CD4-positive, alpha-beta T cell treated with Interleukin-6 for 4 hours (primary cell): ENCODE data around the gene ITGB5.
"Not testable (repeated sequence)": the region's sequence is repeated elsewhere in the genome, so short reads cannot be mapped to it uniquely, and the experiment has no call there.

Source experiments
- DNase-seq: peaks from one replicate; pipeline ENCODE4 v3.0.0-alpha.2; 2020; ENCODE audit warnings: mixed read lengths

Gene ITGB5

DNA sequence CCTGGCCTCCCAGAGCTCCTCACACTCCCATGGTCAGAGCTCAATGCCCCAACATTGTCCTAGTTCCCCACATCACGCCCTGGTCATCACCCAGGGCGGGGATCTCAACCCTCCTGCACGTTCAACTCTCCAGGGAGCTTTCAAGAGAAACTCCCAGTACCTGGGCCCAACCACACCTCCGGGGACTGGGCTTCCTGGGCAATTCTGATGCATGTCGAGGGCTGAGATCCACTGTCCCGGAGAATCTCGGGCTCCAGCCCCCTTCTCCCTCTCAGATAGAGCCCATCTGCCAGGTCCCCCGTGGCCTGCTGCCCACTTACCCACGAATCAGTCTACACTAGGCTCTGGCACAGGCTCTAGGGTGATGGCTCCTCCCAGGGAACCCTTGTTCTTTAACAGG is 117.7 kb downstream of the ITGB5 start:
- DNase-seq: no peak

DNA sequence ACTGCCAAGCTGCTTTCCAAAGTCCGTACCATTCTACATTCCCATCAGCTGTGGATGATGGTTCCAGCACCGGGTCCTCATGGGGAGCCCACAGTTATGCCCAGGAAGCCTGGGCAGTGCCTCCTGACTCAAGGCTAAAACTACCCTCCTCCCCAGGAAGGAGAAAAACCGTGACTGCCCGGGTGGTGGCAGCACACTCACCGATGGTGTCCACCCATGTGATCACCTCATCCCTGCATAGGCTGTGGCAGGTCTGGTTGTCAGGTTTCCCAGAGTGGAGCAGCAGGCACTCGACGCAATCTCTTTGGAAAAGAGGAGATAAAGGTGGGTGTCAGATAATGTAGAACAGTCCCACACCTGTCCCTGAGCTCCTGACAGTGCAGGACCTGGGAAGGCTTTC is 118.4 kb downstream of the ITGB5 start:
- DNase-seq: no peak

DNA sequence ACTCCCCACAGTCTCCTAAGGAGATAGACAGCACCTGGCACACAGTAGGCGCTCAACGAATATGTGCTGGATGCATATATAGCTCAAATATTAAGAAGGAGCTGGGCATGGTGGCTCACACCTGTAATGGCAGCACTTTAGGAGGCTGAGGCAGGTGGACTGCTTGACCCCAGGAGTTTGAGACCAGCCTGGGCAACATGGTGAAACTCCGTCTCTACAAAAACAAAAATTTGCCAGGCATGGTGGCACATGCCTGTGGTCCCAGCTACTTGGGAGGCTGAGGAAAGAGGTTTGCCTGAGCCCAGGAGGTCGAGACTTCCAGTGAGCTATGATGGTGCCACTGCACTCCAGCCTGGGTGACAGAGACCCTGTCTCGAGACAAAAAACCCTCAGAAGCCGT is 119.5 kb downstream of the ITGB5 start:
- no peak for DNase-seq

DNA sequence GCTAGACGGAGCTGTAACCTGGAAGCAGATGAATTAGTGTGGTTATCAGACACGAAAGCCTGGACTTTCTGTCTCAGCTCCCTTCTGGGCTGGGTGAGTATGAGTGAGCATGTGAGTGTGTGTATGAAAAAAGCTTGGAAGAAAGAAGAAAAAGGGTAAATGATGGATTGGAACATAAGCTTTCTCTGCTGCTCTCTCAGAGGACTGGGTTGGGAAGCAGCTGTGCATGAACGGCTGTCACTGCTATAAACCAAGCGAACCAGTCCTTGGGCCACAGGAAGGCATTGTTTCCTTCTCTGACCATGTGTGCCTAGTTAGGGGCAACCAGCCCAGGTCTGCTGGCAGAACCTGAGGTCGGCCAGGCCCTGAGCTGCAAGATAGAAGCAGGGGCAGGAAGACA is 119.9 kb downstream of the ITGB5 start:
- no peak for DNase-seq

DNA sequence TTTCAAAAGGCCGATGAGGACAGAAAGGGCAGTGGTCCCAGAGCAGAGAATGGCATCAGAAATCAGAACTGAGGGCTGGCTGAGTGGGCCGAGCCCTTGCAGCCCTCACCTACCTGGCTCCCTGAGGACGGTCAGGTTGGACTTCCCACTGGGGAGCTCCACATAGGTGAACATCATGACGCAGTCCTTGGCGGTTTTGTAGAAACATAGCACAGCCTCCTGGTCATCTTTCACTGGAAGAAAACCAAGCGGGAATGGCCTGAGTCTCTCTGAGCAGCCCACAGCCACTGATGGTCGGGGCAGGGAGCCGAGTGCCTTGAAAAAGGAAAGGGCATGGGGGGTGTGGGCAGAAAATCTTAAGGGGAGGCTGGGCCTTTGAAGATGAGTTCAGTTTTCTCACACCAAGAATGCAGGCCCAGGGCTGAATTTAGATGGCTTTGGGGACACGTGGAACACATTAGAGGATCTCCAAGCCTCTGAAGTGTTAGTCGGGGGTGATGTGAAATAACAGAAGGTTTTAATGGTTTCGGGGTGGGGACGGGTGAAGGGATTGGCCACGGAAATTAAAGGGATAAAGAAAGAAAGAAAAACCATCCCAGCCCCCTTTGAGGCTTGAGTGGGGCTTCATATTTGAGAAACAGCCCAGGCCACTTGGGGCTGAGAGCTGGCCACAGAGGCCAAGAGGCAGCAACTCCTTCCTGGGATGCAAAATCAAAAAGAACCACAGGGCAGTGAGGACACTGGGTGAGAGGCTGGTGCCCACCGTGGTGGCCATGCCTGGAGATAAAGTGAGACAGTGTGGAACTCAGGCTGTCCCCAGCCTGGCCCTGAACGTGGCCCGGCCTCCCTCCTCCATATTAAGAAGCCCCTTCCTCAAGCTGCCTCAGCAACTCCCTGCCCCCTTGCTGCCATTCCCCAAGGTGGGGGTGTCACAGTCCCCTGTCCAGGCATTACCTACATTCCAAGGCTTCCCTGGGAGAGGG is 120.8 kb downstream of the ITGB5 start:
- no peak for DNase-seq

DNA sequence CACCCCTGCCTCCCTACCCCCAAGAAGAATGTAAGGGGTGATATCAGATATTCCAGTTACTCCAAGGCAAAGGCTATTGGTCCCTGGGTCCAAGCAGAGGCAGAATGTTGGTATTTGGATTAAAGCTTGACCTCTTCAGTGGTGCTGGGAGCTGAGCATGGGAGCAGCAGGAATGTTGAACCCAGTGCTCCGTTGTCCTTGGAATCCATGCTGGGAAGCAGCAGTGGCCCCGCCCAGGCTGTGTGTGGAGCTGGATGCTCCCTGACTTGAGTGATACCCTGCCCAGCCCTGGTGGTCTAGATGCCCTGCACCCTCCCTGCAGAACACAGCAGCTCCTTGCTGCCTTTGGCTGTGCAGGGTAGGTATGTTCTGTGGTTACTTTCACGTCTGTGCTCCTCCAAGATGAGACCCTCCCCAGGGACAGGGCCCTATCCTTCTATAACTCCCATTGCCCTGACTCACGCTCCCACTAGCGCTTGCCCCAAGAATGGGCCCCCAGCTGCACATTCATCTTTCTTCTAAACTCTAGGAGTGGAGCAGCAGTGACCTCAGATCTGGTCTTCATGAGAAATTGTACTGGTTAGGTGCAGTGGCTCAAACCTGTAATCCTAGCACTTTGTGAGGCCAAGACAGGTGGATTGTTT is 121.8 kb downstream of the ITGB5 start:
- no peak for DNase-seq

DNA sequence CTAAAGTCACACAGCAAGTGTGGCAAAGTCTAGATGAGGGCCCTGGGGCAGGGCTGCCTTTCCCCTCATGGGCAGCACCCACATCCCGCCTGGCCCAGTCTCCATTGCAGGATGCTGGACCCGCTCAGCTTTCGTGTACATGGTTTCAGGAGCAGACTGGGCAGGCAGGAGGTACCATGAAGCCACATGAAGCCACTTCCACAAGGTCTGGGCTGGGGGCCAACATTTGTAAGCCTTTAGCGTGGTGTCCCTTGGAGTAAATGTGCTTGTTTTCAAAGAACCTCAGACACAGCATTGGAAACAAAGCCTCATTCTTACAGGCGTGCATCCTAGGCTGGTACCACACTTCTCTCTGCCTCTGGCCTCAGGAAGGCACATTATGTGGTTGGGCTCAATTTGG is 122.4 kb downstream of the ITGB5 start:
- no peak for DNase-seq

DNA sequence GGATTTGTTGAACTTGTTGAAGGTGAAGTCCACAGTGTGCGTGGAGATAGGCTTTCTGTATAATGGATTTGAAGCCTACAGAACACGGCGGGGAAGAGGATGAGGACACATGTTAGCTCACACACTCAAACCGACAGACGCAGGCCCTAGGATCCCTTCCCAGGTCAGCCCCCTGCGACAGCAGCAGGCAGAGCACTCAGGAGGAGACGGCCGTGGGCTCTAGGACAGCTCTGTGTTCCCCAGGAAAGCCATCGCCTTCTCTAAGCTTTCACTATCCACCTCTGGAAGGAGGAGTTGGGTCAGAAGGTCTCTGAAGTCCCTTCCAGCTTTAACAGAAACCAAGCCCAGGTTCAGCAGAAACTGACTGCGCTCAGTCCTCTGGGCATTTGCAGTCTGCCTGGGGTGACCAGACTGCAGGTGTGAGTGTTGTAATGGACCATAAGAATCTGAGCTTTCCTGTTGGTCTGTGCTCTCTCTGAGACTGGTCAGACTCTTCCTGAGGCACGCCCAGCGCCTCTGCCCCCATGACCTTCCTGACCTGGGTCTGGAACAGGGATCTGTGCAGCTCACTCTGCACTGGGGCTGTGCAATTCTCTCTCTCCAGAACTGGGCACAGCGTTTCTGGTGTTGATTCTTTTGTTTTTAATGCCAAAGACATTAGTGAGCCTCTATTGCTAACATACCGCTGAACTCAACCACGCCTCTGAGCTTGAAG is 123.4 kb downstream of the ITGB5 start:
- no peak for DNase-seq

DNA sequence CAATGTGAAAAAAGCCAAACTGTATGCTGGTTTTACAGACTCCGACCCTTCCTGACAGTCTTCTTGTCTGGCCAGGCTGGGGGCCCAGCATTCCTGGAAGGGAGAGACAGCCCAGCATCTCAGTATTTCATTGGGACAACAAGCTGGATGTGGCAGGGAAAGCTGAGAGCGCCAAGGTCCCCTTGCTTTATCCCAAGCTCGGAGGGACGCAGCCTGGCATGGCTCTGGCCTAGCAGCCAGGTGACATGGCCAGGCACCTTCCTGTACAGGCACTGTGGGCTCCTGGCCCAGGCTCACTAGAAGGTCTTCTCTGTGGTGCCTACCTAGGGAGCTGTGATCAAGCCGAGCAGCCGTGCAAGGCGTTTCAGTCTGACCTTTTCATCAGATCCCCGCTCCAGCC is 124.0 kb downstream of the ITGB5 start:
- no peak for DNase-seq

DNA sequence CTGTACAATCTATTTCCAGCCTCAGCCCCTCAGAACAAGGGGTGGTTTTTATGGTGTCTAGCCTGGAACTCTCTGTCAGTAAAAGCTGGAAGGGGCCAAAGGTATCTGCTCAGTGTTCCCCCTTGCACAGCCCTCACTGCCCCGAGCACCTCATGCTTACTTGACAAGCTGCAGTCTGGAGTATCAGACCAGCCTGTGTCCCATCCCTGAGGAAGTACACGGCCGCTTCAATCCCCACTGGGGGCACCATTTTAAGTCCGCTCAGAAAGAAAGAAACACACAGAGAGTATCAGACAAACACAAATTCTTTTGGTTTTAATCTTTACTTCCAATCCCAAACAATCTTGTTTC is 124.5 kb downstream of the ITGB5 start:
- DNase-seq: no peak

DNA sequence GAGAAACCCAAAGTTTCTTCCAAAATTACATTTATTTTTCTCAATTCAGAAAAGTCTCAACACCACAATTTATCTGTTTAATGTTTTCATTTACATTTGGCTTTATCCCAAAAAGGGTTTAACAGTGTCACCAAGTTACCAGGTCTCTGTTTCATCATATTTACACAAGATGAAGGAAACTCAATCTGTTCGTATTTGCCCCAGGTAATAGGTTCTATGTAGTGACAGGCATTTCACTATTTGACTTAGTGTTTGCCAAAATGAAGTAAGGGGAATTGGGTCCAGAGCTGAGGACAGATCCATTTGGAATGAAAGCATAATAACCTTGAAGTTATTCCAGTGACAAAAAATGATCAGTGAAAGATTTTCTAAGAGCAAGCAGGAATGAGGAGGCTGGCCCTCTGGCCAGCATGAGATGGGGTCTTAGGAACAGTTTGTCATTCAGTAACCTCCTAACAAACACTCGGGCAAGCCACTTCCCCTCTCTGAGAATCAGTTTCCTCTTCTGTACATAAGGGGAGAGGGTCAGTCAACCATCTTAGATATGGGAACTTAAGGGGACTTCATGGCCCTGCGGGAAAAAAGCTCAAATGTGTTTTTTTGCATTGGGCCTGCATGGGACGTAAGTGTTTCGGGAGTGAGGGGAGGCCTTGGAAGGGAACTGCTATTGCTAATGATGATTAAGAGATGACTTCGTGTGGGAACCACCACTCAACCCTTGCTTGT is 125.1 kb downstream of the ITGB5 start:
- DNase-seq: no peak

DNA sequence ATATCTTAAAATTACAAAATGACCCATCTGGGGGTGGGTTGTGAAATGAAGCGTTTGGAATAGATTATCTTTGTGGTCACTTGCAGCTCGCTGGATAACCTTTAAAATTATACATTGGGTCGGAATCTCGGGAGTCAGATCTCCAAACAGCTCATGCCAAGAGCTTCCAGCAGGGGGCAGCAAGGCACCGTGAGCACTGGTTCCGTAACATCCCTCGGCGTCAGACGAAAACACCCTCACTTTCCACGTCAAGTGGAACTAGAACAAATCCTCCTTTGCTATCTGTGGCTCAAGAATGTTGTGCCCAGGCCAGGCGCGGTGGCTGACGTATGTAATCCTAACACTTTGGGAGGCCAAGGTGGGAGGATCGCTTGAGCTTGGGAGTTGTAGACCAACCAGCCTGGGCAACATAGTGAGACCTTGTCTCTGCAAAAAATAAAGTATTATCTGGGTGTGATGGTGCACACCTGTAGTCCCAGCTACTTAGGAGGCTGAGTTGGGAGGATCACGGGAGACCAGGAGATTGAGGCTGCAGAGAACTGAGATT is 125.8 kb downstream of the ITGB5 start:
- peak; percentile 82 for DNase-seq

DNA sequence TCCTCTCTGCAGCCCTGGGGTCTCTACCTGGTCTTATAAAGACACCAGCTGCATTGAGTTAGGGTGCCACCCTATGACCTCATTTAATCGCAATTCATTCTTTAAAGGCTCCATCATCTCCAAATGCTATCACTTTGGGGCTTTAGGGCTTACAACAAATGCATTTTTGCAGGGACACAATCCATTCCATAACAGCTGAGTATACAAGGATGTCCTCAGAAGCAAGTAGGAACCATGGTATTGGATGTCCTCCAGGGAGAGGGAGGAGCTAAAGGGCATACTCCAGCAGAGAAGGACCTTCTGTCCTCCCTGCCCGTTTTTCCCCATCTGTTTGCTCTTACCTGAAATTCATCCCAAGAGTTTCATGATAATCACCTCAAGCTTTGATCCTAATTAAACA is 126.6 kb downstream of the ITGB5 start:
- DNase-seq: no peak

DNA sequence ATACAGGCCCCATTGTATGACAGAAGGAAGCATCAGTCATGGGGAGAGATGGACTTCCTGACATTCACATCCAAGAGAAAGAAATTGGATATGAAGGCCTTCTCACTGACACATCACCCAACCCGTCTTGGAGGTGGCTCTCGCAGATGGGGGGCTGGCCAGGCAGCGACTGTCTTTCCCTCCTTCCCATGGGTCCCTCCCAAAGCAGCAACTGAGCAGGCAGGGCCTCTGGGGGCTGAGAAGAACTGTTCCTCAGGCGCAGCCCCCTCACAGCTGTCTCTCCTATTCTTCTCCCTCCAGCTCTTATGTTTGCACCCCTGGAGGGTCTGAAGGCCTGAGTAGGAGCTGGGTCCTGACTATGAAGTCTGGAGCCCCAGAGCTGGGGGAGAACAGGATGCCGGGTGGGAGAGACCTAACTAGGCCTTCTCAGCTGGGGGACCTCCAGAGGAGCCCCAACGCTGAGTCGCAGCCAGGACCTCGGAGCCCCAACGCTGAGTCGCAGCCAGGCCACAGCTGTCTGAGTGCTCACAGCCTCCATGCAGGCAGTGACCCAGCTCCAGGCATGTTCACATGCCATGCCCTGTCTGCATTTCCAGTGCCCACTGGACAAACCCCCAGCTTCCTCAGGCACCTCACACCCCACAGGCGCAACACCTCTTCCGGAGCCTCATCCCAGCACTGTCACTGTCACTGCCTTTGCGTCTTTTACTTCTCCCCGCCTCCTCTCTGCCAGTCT is 127.3 kb downstream of the ITGB5 start:
- no peak for DNase-seq

DNA sequence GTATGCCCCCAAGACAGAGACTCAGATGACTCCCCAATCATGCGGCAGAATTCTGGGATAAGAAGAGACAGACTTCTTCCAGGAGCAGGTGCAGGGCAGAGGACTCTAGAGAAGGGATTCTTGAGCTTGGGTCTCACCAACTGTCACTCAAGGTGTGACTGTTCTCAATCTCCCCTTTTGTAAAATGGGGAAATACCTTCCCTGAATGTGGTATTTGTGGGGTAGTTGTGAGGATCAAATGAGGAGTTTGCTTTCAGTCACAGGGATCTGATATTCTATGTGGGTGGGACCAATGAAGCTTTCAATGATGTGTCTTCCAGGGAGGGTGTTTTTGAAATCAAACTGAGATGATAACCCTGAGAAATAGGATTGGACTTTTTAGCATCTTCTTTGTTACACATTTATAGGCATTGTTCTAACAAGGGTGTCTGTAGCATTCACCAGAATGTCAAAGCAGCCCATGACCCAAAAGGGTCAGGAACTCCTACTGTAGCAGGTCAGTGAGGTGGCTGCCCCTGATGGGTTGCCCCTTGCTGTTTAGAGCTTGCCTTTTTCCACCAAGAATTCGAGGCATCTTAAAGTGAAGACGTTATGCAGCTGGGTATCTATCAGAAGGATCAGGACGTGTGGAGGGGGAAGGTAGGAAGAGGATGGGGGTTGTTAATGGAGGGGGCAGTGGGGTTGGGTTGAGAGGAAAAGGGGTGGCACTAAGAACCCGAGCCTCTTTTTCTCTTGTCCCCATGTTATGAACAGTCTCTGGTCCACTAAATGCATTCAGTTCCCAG is 128.1 kb downstream of the ITGB5 start:
- no peak for DNase-seq

DNA sequence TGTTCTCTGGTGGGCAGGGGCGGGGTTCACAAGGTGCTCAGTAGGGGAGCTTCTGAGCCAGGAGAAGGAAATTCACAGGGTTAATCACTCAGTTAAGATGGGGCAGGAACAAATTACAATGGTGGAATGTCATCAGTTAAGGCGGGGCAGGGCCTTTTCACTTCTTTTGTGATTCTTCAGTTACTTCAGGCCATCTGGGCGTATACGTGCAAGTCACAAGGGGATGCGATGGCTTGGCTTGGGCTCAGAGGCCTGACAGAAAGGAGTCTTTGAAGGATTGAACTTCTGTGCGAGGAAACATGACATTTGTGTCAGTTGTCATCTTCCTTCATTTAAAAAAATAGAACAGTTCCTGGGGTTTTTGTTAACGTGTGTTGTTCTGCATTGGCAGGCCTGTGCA is 129.2 kb downstream of the ITGB5 start:
- DNase-seq: not testable (repeated sequence)

DNA sequence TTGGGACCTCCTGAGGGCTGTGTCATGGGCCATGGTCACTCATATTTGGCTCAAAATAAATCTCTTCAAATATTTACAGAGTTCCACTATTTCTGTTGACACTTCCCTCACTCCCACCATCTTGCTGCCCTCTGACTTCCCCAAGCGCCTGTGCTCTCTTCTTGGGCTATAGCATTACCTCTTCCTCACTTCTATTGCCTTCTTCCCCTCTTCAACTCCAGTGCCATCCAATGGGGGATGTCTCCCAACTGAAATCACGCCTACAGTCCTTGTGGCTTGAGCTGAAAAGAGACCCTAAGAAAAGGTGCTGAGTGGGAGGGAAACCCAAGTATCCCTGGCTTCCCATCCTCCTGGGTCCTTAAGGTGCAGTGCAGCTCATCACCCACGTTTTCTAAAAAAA is 135.1 kb downstream of the ITGB5 start:
- DNase-seq: no peak

DNA sequence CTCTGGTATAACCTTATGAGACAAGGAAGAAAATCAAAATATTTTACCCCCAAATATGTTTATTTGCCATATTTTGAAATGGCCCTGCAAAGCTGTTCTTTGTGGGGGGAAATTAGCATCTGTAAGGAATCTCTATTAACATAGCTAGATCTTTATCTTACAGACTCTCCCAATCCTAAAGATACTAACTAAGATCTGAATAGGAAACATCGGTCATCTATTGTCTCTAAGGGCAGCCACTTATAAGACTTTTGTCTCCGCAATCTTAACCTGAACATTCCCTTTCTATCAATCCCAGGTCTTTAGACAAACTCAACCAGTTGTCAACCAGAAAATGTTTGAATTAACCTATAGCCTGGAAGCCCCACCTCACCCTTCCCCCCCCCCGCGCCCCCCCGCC is 135.7 kb downstream of the ITGB5 start:
- no peak for DNase-seq

DNA sequence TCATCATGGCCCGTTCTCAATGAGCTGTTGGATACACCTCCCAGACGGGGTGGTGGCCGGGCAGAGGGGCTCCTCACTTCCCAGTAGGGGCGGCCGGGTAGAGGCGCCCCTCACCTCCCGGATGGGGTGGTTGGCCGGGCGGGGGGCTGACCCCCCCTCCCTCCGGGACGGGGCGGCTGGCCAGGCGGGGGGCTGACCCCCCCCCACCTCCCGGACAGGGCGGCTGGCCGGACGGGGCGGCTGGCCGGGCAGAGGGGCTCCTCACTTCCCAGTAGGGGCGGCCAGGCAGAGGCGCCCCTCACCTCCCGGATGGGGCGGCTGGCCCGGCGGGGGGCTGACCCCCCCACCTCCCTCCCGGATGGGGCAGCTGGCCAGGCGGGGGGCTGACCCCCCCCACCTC is 137.3 kb downstream of the ITGB5 start:
- not testable (repeated sequence) for DNase-seq

DNA sequence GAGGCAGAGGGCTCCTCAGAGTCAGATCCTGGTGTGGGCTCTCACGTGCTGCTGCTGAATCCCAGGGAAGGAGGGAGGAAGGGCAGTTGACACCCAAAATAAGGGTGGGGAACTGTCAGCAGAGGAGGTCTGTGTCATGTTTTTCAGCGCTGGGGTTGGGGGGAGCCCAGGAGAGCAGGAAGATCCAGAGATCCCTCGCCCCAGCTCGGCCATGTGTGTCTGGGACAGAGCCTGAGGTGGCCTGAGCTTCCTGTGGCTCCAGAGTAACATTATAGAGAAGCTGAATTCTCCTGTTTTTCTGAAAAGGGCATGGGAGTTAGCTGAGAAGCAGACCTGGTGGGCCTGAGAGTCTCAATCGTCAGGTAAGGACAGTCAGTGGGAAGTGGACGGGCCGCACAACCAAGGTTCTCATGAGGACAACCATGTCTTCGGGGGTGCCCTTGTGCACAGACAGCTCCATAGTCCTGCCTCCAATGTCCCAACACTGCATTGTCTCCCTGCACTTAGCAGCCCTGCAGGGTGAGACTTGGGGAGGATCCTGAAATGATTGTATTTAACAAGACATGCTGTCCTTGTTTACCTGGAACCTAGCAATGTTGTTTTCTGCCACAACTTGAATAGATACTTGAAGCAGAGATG is 138.5 kb downstream of the ITGB5 start:
- DNase-seq: no peak
